HFFc6 (cell line): ENCODE data around the gene PPL. TPM values are rescaled to one million over a fixed set of nuclear protein-coding genes. Genes with fewer than 3 reads are reported as not detected.

Experiments
- DNase-seq: peaks from one replicate; pipeline ENCODE4 v3.0.0-alpha.2; 2018
- H3K27ac Mint-ChIP-seq: 2 replicates; pipeline ENCODE4 v1.8.0; 2020; ENCODE audit warnings: mild to moderate bottlenecking, mixed read lengths
- H3K27me3 Mint-ChIP-seq: 2 replicates; pipeline ENCODE4 v1.8.0; 2021; ENCODE audit warnings: mild to moderate bottlenecking, moderate library complexity, mixed read lengths; ENCODE audit not compliant: insufficient read depth
- H3K36me3 Mint-ChIP-seq: 2 replicates; pipeline ENCODE4 v1.8.0; 2021; ENCODE audit warnings: low read depth, mixed read lengths
- H3K4me1 Mint-ChIP-seq: 2 replicates; pipeline ENCODE4 v1.8.0; 2020; ENCODE audit warnings: low read depth, mixed read lengths
- H3K4me3 Mint-ChIP-seq: 2 replicates; pipeline ENCODE4 v1.8.0; 2020; ENCODE audit warnings: mild to moderate bottlenecking, moderate library complexity, mixed read lengths
- H3K9me3 Mint-ChIP-seq: 2 replicates; pipeline ENCODE4 v1.8.0; 2020; ENCODE audit warnings: mild to moderate bottlenecking, mixed read lengths
- total RNA-seq, 6 experiments: library from RNA; stranded (reverse); fragmentation: NEBNext Ultra II Directional; extraction: Animal tissue kit (Norgen Biotek cat#: 25700); gene quantifications; 2 replicates in 1 of 6; 3 replicates in 5 of 6; pipeline ENCODE4 v1.2.3, GENCODE V29; 2021
- TF ChIP-seq, protein P1 (sequence below): fragments of 200-600 bp; sonication (generic); IDR thresholded peaks from 2 replicates; pipeline ENCODE4 v1.5.0; 2021; ENCODE audit warnings: antibody characterized with exemption, mild to moderate bottlenecking

Gene PPL
- total RNA-seq, 6 experiments from 2014 or later, result 0.02 to 0.06 (median 0.05) TPM; not detected in 3

DNA sequence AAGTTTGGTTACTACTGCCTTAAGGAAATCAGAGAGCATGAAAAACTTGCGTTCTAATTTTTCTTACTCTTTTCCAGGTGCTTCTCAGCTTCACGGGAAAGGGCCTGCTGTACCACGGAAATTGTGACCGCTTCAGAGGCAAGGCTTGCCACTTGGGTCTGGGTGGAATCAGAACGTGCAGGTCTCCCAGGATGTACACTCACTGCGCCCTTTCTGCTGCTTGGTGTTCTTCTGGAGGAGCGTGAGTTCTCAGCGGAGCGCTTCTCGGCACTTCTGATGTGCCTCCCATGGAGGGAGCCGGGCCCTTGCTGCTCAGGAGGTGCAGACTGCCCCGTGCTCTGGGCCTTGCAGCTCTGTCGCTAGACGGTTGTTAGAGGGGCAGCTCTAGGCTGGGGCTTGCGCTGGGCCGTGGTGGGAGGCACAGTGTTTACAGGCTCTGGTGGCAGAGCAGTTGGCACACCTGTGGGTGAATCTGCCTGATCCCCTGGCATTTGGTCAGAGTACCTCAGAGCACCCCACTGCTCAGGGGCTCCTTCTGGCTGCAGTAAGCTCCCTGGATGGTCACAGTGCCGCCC is 56.9 kb downstream of the PPL start:
- no peaks in the 10 kb centered on the region for H3K9me3 Mint-ChIP-seq
- peaks cover 56% of the 10 kb centered on the region for H3K36me3 Mint-ChIP-seq

DNA sequence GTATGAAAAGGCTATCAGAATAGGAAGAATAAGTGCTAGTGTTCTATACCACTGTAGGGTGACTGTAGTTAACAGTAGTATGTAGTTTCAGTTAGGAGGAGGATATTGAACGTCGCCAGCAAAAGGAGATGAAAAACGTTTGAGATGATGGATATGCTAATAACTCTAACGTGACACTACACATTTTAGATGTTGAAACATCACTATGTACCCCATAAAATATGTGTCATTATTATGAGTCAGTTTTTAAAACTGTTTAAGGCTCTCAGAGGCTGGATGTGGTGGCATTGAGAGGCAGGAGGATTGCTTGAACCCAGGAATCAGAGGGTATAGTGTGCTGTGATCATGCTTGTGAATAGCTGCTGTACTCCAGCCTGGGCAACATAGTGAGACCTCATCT is 57.9 kb downstream of the PPL start:
- Mint-ChIP-seq H3K27me3 (peaks cover 2% of the 10 kb centered on the region), H3K4me3 (no peak overlapping the region), H3K27ac (peak overlapping the region; percentile 19; the same call in 1 of the 2 replicates)

More for the DNA sequence above, 56.9 kb downstream of the PPL start:
- peaks cover 26% of the 10 kb centered on the region for H3K4me1 Mint-ChIP-seq
- TF ChIP-seq, protein P1, sequence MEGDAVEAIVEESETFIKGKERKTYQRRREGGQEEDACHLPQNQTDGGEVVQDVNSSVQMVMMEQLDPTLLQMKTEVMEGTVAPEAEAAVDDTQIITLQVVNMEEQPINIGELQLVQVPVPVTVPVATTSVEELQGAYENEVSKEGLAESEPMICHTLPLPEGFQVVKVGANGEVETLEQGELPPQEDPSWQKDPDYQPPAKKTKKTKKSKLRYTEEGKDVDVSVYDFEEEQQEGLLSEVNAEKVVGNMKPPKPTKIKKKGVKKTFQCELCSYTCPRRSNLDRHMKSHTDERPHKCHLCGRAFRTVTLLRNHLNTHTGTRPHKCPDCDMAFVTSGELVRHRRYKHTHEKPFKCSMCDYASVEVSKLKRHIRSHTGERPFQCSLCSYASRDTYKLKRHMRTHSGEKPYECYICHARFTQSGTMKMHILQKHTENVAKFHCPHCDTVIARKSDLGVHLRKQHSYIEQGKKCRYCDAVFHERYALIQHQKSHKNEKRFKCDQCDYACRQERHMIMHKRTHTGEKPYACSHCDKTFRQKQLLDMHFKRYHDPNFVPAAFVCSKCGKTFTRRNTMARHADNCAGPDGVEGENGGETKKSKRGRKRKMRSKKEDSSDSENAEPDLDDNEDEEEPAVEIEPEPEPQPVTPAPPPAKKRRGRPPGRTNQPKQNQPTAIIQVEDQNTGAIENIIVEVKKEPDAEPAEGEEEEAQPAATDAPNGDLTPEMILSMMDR, result no peak
- DNase-seq, result no peak
- no peak overlapping the region for H3K27ac Mint-ChIP-seq
- H3K4me3 Mint-ChIP-seq, result no peak overlapping the region
- H3K27me3 Mint-ChIP-seq, result peaks cover 2% of the 10 kb centered on the region

DNA sequence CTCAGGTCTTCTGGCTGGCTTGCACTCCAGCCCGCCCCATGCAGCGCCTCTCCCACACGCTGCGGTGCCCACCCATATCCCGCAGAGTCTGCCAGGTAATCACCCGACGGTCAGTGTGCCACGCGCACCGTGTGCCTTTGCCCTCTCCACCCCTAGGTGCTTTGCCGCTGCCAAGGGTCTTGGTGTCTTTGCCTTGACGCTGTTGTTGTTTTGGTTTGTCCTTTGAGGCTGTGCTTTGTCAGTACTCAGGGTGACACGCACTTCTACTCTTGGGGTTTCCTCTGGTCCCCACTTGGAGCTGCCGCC is 59.6 kb downstream of the PPL start:
- H3K27ac Mint-ChIP-seq, result no peak overlapping the region

More for the DNA sequence above, 57.9 kb downstream of the PPL start:
- Mint-ChIP-seq H3K36me3 (peaks cover 51% of the 10 kb centered on the region), H3K9me3 (no peaks in the 10 kb centered on the region), H3K4me1 (peaks cover 26% of the 10 kb centered on the region)
- TF ChIP-seq, protein P1, result no peak
- no peak for DNase-seq

DNA sequence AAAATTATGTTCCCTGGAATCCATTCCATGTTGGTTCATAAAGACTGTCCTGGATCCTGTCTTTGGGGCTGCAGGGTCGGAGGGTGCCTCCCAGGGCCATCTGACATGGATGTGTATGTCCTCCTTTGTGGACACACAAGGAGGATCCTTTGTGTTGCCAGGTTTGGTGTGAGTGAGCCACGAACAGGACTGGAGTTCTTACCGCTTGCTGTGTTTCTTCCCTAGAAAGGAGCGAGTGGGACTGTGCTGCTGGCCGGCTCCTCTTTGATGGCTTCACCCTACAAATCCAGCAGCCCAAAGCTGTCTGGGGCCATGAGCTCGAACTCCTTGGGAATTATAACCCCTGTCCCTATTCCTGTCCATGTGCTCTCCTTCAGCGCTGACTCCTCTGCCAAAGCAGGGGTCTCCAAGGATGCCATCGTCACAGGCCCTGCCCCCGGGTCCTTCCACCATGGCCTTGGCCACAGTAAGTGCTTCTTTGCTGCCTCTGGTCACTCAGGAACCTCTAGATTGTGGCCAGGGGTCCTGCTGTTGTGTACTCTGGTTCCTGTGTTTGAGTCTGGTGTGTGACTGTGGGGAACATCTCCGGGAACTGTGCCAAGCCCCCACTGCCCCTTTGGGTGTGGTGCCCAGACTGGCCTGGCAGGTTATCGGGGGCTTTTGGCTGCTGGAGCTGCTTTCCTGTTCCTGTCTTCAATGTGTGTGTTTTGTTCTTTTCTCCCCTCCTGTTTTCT is 60.1 kb downstream of the PPL start:
- Mint-ChIP-seq H3K4me3 (no peak overlapping the region), H3K27ac (no peak overlapping the region), H3K4me1 (peaks cover 12% of the 10 kb centered on the region), H3K9me3 (no peaks in the 10 kb centered on the region), H3K36me3 (peaks cover 50% of the 10 kb centered on the region), H3K27me3 (peaks cover 2% of the 10 kb centered on the region)
- DNase-seq, result no peak
- TF ChIP-seq, protein P1, result no peak

More for the DNA sequence above, 59.6 kb downstream of the PPL start:
- TF ChIP-seq, protein P1, result no peak
- Mint-ChIP-seq H3K27me3 (peaks cover 2% of the 10 kb centered on the region), H3K36me3 (peaks cover 47% of the 10 kb centered on the region), H3K4me1 (peaks cover 17% of the 10 kb centered on the region), H3K4me3 (no peak overlapping the region), H3K9me3 (no peaks in the 10 kb centered on the region)
- DNase-seq, result no peak

DNA sequence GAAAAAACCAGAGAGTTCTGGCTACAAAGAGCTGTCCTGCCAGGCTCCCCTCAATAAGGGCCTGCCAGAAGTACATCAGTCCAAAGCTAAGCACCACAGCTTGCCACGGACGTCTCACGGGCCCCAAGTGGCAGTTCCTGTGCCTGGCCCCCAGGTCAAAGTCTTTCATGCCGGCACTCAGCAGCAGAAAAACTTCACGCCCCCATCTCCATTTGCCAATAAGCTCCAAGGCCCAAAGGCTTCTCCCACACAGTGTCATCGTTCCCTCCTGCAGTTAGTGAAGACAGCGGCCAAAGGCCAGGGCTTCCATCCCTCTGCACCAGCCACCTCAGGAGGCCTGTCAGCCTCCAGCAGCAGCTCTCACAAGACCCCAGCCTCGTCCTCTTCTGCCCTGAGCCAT is 62.3 kb downstream of the PPL start:
- peaks cover 37% of the 10 kb centered on the region for H3K36me3 Mint-ChIP-seq
- H3K4me1 Mint-ChIP-seq, result peaks cover 7% of the 10 kb centered on the region
- peaks cover 2% of the 10 kb centered on the region for H3K27me3 Mint-ChIP-seq
- no peak overlapping the region for H3K4me3 Mint-ChIP-seq
- no peak for DNase-seq
- no peak overlapping the region for H3K27ac Mint-ChIP-seq
- no peaks in the 10 kb centered on the region for H3K9me3 Mint-ChIP-seq
- TF ChIP-seq, protein P1, result no peak
